Ovary (tissue), 9 donors: Measurements from ENCODE around the gene PTPN9. TPM values are rescaled to one million over a fixed set of nuclear protein-coding genes. Genes with fewer than 3 reads are reported as not detected.

Experiments
- DNase-seq, 5 donors: peaks; one replicate each; pipeline ENCODE4 v3.0.0-alpha.2; 2019 to 2020
- H3K27ac ChIP-seq, 2 donors: fragments of 200-600 bp; one replicate each; pipeline versions ENCODE4 v1.5.1 to v1.8.0; 2019 to 2022
- H3K27me3 ChIP-seq: fragments of 200-600 bp; one replicate; pipeline ENCODE4 v1.8.0; 2022
- H3K36me3 ChIP-seq: fragments of 200-600 bp; sonication (generic); one replicate; pipeline ENCODE4 v1.5.1; 2019
- H3K4me1 ChIP-seq: one replicate; pipeline ENCODE4 v1.8.1; 2013; ENCODE audit warnings: mild to moderate bottlenecking, moderate library complexity; ENCODE audit not compliant: insufficient read depth
- H3K4me3 ChIP-seq: fragments of 200-600 bp; sonication (generic); one replicate; pipeline ENCODE4 v1.5.1; 2017
- H3K9me3 ChIP-seq, 2 donors: fragments of 200-600 bp in 1 of 2; sonication (generic) in 1 of 2; one replicate each; pipeline versions ENCODE4 v1.5.1 to v1.8.1; 2013 to 2019; ENCODE audit warnings: mild to moderate bottlenecking in 1 of 2, moderate library complexity in 1 of 2
- EP300 ChIP-seq: sonication (generic); formaldehyde crosslinking; IDR thresholded peaks from one replicate; pipeline ENCODE4 v1.6.1; 2017; ENCODE audit warnings: antibody characterized with exemption
- POLR2A ChIP-seq: fragments of 450-650 bp; IDR thresholded peaks from one replicate; pipeline ENCODE4 v1.6.1; 2017; ENCODE audit warnings: antibody characterized with exemption, mild to moderate bottlenecking, moderate library complexity
- WGBS, 3 donors: extraction: QIAGEN DNeasy Blood & Tissue Kit in 1 of 3; methylation state at CpG; one replicate each; pipeline versions ENCODE4 v1.1.5 to v1.1.7; 2013 to 2017; 5-methylcytosine and 5-hydroxymethylcytosine counted together
- intact Hi-C, 4 donors: fragments of 100-400 bp; cut with DNase I; formaldehyde crosslinking; loops; one replicate each; pipeline versions ENCODE4 v1.11.0 to v1.15.1; 2022 to 2023
- polyA plus RNA-seq, 2 donors: library from polyadenylated mRNA; stranded (reverse); fragments of 200-250 nt in 1 of 2; fragments of 350-450 nt in 1 of 2; fragmentation: Illumina TruSeq in 1 of 2; extraction: RNeasy Lipid Tissue Mini Kit (QIAGEN cat#74804) in 1 of 2; gene quantifications; one replicate each; pipeline ENCODE4 v1.2.3, GENCODE V29; 2013 to 2014
- total RNA-seq, 7 donors: library from RNA; depleted of rRNA in 2 of 7; stranded (reverse); fragments of >200 nt in 2 of 7; fragmentation: NEBNext Ultra II Directional in 3 of 7; extraction: Animal tissue kit (Norgen Biotek cat#: 25700) in 3 of 7; gene quantifications; one replicate each; pipeline versions ENCODE4 v1.1.0 to v1.2.4, GENCODE V29; 2016 to 2023
- TF ChIP-seq, protein P1 (sequence below), 3 donors: fragments of 450-650 bp in 2 of 3; fragments of 200-600 bp in 1 of 3; IDR thresholded peaks; one replicate each; pipeline versions ENCODE4 v1.5.1 to v1.8.0; 2016 to 2022; ENCODE audit warnings: antibody characterized with exemption in 3 of 3, mild to moderate bottlenecking in 1 of 3
- donor health status: DM: no; HTN: no; CAD: no; lungs with moderate emphysema.
- donor health status: DM: no; HTN: no; CAD: no.
- donor health status: Bipolar disorder and iron deficiency.
- donor health status: DM: yes; HTN: yes; CAD: no.
- donor health status: DM: no; HTN: no; CAD: no.
- donor health status: DM: yes; HTN: yes; CAD: no.

PTPN9 gene
- total and polyA plus RNA-seq, 9 donors: 12.2 to 34.8 (median 21.8) TPM

DNA sequence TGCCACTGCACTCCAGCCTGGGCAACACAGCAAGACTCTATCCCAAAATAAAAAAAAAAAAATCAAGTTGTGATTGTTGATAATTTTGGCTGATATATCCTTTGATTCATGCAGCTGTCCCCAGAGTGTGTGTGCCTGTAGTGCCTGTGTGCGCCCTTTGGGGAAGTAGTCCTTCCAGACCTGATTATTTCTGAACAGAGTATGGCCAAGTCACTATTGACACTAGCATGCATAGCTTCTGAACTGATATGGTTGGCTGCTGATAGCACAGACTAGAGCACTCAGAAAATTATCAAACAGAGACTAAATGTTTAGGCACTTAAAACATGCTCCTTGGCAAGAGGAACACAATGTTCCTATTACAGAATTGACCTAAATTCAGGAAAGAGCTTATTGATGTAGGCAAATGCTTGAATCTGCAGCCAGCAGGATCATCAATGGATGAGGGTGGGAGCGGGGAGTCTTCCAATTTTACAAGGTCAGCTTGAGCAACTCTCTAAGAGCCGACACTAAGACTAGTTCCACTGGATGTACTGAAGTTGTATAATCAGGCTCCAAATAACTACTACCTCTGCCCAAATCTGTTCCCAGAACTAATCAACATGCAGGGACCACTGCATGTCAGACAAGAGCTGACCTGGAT, 17.7 kb upstream of the PTPN9 start:
- DNase-seq: no peak
- Histone ChIP-seq H3K4me3 (no peak overlapping the region), H3K4me1 (no peaks in the 10 kb centered on the region), H3K27ac (no peak overlapping the region), H3K9me3 (no peaks in the 10 kb centered on the region), H3K36me3 (no peaks in the 10 kb centered on the region), H3K27me3 (no peaks in the 10 kb centered on the region)
- TF ChIP-seq, protein P1, sequence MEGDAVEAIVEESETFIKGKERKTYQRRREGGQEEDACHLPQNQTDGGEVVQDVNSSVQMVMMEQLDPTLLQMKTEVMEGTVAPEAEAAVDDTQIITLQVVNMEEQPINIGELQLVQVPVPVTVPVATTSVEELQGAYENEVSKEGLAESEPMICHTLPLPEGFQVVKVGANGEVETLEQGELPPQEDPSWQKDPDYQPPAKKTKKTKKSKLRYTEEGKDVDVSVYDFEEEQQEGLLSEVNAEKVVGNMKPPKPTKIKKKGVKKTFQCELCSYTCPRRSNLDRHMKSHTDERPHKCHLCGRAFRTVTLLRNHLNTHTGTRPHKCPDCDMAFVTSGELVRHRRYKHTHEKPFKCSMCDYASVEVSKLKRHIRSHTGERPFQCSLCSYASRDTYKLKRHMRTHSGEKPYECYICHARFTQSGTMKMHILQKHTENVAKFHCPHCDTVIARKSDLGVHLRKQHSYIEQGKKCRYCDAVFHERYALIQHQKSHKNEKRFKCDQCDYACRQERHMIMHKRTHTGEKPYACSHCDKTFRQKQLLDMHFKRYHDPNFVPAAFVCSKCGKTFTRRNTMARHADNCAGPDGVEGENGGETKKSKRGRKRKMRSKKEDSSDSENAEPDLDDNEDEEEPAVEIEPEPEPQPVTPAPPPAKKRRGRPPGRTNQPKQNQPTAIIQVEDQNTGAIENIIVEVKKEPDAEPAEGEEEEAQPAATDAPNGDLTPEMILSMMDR (IDR thresholded peaks at IDR 0.05): no peak
- TF ChIP-seq EP300 (no peak), POLR2A (no peak)
- intact Hi-C loops: no loop called here
- WGBS, 3 donors: 52 to 75% (median 66%) methylated on average over 3 of the region's 3 CpGs

DNA sequence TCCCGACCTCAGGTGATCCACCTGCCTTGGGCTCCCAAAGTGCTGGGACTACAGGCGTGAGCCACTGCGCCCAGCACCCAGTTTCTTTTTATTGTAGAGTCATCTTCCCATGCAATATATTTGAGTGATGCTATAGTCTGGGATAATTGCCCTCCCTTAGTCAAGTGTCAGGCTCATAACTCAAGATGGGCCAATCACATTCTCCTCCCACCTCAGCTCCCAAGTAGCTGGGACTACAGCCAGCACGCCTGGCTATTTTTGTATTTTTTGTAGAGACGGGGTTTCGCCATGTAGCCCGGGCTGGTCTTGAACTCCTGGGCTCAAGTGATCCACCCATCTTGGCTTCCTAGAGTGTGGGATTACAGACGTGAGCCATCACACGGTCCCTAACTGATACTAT, 15.2 kb upstream of the PTPN9 start:
- Histone ChIP-seq H3K27ac (no peak overlapping the region), H3K4me1 (no peaks in the 10 kb centered on the region), H3K4me3 (no peak overlapping the region), H3K36me3 (no peaks in the 10 kb centered on the region), H3K9me3 (no peaks in the 10 kb centered on the region), H3K27me3 (no peaks in the 10 kb centered on the region)
- TF ChIP-seq EP300 (no peak), POLR2A (no peak)
- TF ChIP-seq, protein P1 (IDR thresholded peaks at IDR 0.05): no peak
- intact Hi-C loops: no loop called here
- WGBS, 3 donors: 71 to 82% (median 76%) methylated on average over 9 of the region's 9 CpGs
- DNase-seq: no peak

DNA sequence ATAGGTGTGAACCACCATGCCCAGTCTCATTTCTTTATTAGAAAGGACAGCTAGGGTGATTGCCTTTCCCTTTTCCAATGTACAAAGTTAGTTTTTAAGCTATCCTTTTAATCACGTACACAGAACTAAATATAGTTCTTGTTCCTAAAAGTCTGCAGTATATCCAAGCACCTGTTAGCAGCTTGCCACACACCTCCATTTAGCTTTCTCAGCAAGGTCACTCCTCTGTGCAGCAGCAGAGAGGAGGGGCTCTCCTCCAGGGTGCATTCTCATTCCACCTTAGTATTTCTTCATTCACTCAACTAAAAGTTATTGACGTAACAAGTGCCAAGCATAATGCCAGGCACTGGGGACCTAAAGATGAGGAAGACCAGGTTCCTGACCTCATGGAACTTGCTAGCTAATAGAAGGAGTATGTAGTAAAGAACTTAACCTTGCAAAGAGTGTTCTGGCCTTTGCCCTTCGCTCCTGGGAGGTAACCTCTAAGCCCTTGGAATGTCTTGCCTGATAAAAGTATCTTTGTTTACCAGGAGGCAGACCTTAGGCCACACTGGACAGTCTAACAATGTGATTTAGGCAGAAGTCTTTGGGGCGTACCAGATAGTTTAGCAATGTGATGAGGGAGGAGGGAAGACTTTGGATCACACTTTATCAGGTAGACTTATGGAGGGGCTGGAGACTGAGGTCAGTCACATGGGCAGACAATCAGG, 12.7 kb upstream of the PTPN9 start:
- 91 to 92% (median 92%) methylated on average over 4 of the region's 4 CpGs for WGBS, 3 donors
- Histone ChIP-seq H3K27ac (no peak overlapping the region), H3K4me1 (no peaks in the 10 kb centered on the region), H3K4me3 (no peak overlapping the region), H3K36me3 (no peaks in the 10 kb centered on the region), H3K9me3 (no peaks in the 10 kb centered on the region), H3K27me3 (no peaks in the 10 kb centered on the region)
- TF ChIP-seq, protein P1 (IDR thresholded peaks at IDR 0.05): no peak
- TF ChIP-seq POLR2A: no peak
- no peak for TF ChIP-seq EP300
- DNase-seq: no peak
- intact Hi-C loops: no loop called here

DNA sequence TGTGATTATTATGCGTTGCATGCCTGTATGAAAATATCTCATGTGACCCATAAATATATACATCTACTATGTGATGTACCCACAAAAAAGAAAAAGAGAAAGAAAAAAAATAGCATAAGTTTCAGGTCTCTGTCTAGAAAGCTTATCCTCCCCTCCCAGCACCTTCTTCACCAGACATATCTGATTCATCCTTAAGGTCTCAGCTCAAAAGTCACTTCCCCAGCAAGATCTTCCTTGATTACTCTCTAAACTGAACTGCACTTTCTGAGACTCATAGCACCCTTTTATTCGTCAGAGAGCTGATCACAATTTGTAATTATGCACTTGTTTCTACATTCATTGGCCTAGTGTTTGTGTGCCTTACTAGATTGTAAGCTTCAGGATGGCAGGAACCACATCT, 11.1 kb upstream of the PTPN9 start:
- H3K36me3 ChIP-seq: no peaks in the 10 kb centered on the region
- intact Hi-C loops: no loop called here
- no peak overlapping the region for H3K27ac ChIP-seq
- H3K9me3 ChIP-seq: no peaks in the 10 kb centered on the region
- H3K4me1 ChIP-seq: no peaks in the 10 kb centered on the region
- DNase-seq: no peak
- 92 to 95% (median 93%) methylated on average over 2 of the region's 2 CpGs for WGBS, 3 donors
- H3K4me3 ChIP-seq: no peak overlapping the region
- no peaks in the 10 kb centered on the region for H3K27me3 ChIP-seq
- TF ChIP-seq, protein P1 (IDR thresholded peaks at IDR 0.05): no peak
- TF ChIP-seq POLR2A: no peak
- no peak for TF ChIP-seq EP300
